HEK293 (cell line): Measurements from ENCODE around the gene ATXN10.

Experiments
- CTCF ChIA-PET: fragments of 350-600 bp; formaldehyde crosslinking; extraction: SDS; loops from one replicate; lab custom pipeline; 2021; ENCODE audit warnings: antibody characterized with exemption; lab: Yijun Ruan, JAX
- POLR2A ChIA-PET: fragments of 300-600 bp; formaldehyde crosslinking; extraction: SDS; loops from one replicate; lab custom pipeline; 2020; ENCODE audit warnings: antibody characterized with exemption, inconsistent platforms; lab: Yijun Ruan, JAX
- H3K27ac ChIP-seq: fragments of 200-500 bp; sonication (Bioruptor generic); 2 replicates; pipeline ENCODE4 v1.5.1; 2014; ENCODE audit warnings: low read depth, low read length, control low read depth, inconsistent platforms; ENCODE audit errors: extremely low read depth
- H3K36me3 ChIP-seq, 2 experiments: fragments of 200-500 bp in 1 of 2; sonication (Bioruptor generic) in 1 of 2; 1 replicate in 1 of 2; 2 replicates in 1 of 2; pipeline ENCODE4 v1.5.1; 2014 to 2017; ENCODE audit warnings: inconsistent platforms in 2 of 2, low read length in 2 of 2; ENCODE audit not compliant: control insufficient read depth in 2 of 2, insufficient read depth in 1 of 2
- H3K4me1 ChIP-seq: fragments of 200-500 bp; sonication (Bioruptor generic); 2 replicates; pipeline ENCODE4 v1.5.1; 2014; ENCODE audit warnings: mild to moderate bottlenecking, low read length, inconsistent platforms; ENCODE audit not compliant: control insufficient read depth, insufficient read depth
- H3K4me3 ChIP-seq: 2 replicates; pipeline ENCODE4 v1.5.1; 2011; ENCODE audit warnings: low read depth, mild to moderate bottlenecking, control low read depth, low read length, moderate library complexity
- H3K9me3 ChIP-seq: fragments of 200-500 bp; sonication (Bioruptor generic); 2 replicates; pipeline ENCODE4 v1.5.1; 2014; ENCODE audit warnings: low read depth, low read length, inconsistent platforms; ENCODE audit not compliant: control insufficient read depth, insufficient read depth
- KLF8 ChIP-seq: fragments of 450-650 bp; formaldehyde crosslinking; IDR thresholded peaks from 2 replicates; pipeline ENCODE4 v1.5.1; 2016; ENCODE audit warnings: missing biosample characterization, missing genetic modification characterization
- PRDM6 ChIP-seq: fragments of 450-650 bp; formaldehyde crosslinking; IDR thresholded peaks from 2 replicates; pipeline ENCODE4 v1.5.1; 2017; ENCODE audit warnings: missing biosample characterization, missing genetic modification characterization
- WT1 ChIP-seq: fragments of 450-650 bp; formaldehyde crosslinking; IDR thresholded peaks from 2 replicates; pipeline ENCODE4 v1.5.1; 2016; ENCODE audit warnings: missing biosample characterization, missing genetic modification characterization
- ZBTB20 ChIP-seq: fragments of 450-650 bp; formaldehyde crosslinking; IDR thresholded peaks from 2 replicates; pipeline ENCODE4 v1.5.1; 2016; ENCODE audit warnings: missing biosample characterization, missing genetic modification characterization
- ZBTB49 ChIP-seq: fragments of 450-650 bp; formaldehyde crosslinking; IDR thresholded peaks from 2 replicates; pipeline ENCODE4 v1.5.1; 2016; ENCODE audit warnings: missing biosample characterization, missing genetic modification characterization, low read depth
- ZBTB6 ChIP-seq: fragments of 450-650 bp; formaldehyde crosslinking; IDR thresholded peaks from 2 replicates; pipeline ENCODE4 v1.5.1; 2017; ENCODE audit warnings: missing biosample characterization, missing genetic modification characterization
- ZFP3 ChIP-seq: fragments of 450-650 bp; formaldehyde crosslinking; IDR thresholded peaks from 2 replicates; pipeline ENCODE4 v1.5.1; 2016; ENCODE audit warnings: low read depth, missing biosample characterization, missing genetic modification characterization
- ZNF184 ChIP-seq: fragments of 450-650 bp; IDR thresholded peaks from 2 replicates; pipeline ENCODE4 v1.5.1; 2018; ENCODE audit warnings: missing biosample characterization, mild to moderate bottlenecking, missing genetic modification characterization
- ZNF214 ChIP-seq: fragments of 450-650 bp; formaldehyde crosslinking; IDR thresholded peaks from 2 replicates; pipeline ENCODE4 v1.5.1; 2017; ENCODE audit warnings: missing biosample characterization, mild to moderate bottlenecking, missing genetic modification characterization, borderline replicate concordance
- ZNF221 ChIP-seq: fragments of 450-650 bp; formaldehyde crosslinking; IDR thresholded peaks from 2 replicates; pipeline ENCODE4 v1.5.1; 2017; ENCODE audit warnings: missing biosample characterization, missing genetic modification characterization, borderline replicate concordance
- ZNF341 ChIP-seq: fragments of 450-650 bp; formaldehyde crosslinking; IDR thresholded peaks from 2 replicates; pipeline ENCODE4; 2016; ENCODE audit warnings: low read depth, missing biosample characterization, missing genetic modification characterization
- ZNF366 ChIP-seq: fragments of 450-650 bp; formaldehyde crosslinking; conservative IDR thresholded peaks from 2 replicates; pipeline ENCODE4 v1.5.1; 2016; ENCODE audit warnings: missing biosample characterization, missing genetic modification characterization
- ZNF37A ChIP-seq: fragments of 450-650 bp; IDR thresholded peaks from 2 replicates; pipeline ENCODE4 v1.5.1; 2018; ENCODE audit warnings: missing biosample characterization, missing genetic modification characterization
- ZNF416 ChIP-seq: fragments of 450-650 bp; formaldehyde crosslinking; IDR thresholded peaks from 2 replicates; pipeline ENCODE4 v1.5.1; 2016; ENCODE audit warnings: missing biosample characterization, missing genetic modification characterization
- ZNF449 ChIP-seq: fragments of 450-650 bp; formaldehyde crosslinking; IDR thresholded peaks from 2 replicates; pipeline ENCODE4 v1.5.1; 2017; ENCODE audit warnings: missing biosample characterization, mild to moderate bottlenecking, missing genetic modification characterization, moderate library complexity
- ZNF501 ChIP-seq: fragments of 450-650 bp; formaldehyde crosslinking; IDR thresholded peaks from 2 replicates; pipeline ENCODE4 v1.5.1; 2016; ENCODE audit warnings: missing biosample characterization, missing genetic modification characterization
- ZNF513 ChIP-seq: fragments of 450-650 bp; IDR thresholded peaks from 2 replicates; pipeline ENCODE4 v1.5.1; 2018; ENCODE audit warnings: missing biosample characterization, missing genetic modification characterization
- ZNF571 ChIP-seq: fragments of 450-650 bp; formaldehyde crosslinking; IDR thresholded peaks from 2 replicates; pipeline ENCODE4 v1.5.0; 2017; ENCODE audit warnings: missing biosample characterization, missing genetic modification characterization
- ZNF580 ChIP-seq: fragments of 450-650 bp; formaldehyde crosslinking; IDR thresholded peaks from 2 replicates; pipeline ENCODE4 v1.5.1; 2016; ENCODE audit warnings: missing biosample characterization, missing genetic modification characterization
- ZNF600 ChIP-seq: fragments of 450-650 bp; formaldehyde crosslinking; IDR thresholded peaks from 2 replicates; pipeline ENCODE4 v1.5.1; 2016; ENCODE audit warnings: missing biosample characterization, missing genetic modification characterization
- ZNF645 ChIP-seq: fragments of 450-650 bp; formaldehyde crosslinking; IDR thresholded peaks from 2 replicates; pipeline ENCODE4; 2016; ENCODE audit warnings: missing biosample characterization, missing genetic modification characterization
- ZSCAN30 ChIP-seq: fragments of 450-650 bp; IDR thresholded peaks from 2 replicates; pipeline ENCODE4 v1.5.1; 2018; ENCODE audit warnings: missing biosample characterization, mild to moderate bottlenecking, missing genetic modification characterization, moderate library complexity
- ZXDB ChIP-seq: fragments of 450-650 bp; formaldehyde crosslinking; IDR thresholded peaks from 2 replicates; pipeline ENCODE4 v1.5.1; 2016; ENCODE audit warnings: missing biosample characterization, missing genetic modification characterization

Gene ATXN10

GRCh38 chr22:45812910-45813309, 141.3 kb downstream of the ATXN10 start:
- ChIA-PET POLR2A (interaction anchor here (0.6 kb wide), 1 partner anchor 334 kb away, joined by 5 read pairs; no protein-coding TSS in a partner anchor), CTCF (interaction anchor here (0.7 to 1.6 kb wide), 2 partner anchors 50 to 235 kb away, joined by 3 read pairs; no protein-coding TSS in a partner anchor)
- Histone ChIP-seq H3K27ac (no peak overlapping the region), H3K4me1 (no peaks in the 10 kb centered on the region), H3K4me3 (no peak overlapping the region), H3K36me3 (peaks cover 0 to 52% of the 10 kb centered on the region in 2 experiments), H3K9me3 (no peaks in the 10 kb centered on the region)
- TF ChIP-seq ZNF600 (tag by site-specific recombination): no peak
- TF ChIP-seq ZBTB20 (tag by site-specific recombination): no peak
- TF ChIP-seq ZBTB49 (tag by site-specific recombination): no peak
- TF ChIP-seq ZXDB: no peak
- no peak for TF ChIP-seq ZNF645
- no peak for TF ChIP-seq ZNF513 (tag by site-specific recombination)
- no peak for TF ChIP-seq ZNF214 (tag by site-specific recombination)
- TF ChIP-seq ZFP3: no peak
- TF ChIP-seq ZNF416: no peak
- no peak for TF ChIP-seq ZNF341 (tag by site-specific recombination)
- TF ChIP-seq ZNF449 (tag by site-specific recombination): no peak
- TF ChIP-seq ZNF221: no peak
- TF ChIP-seq ZNF571 (tag by site-specific recombination): no peak
- TF ChIP-seq WT1 (tag by site-specific recombination): no peak
- no peak for TF ChIP-seq ZNF366 (tag by site-specific recombination)
- no peak for TF ChIP-seq ZSCAN30 (tag by site-specific recombination)
- TF ChIP-seq ZNF184: no peak
- TF ChIP-seq ZNF580 (tag by site-specific recombination): no peak

GRCh38 chr22:45814198-45814597, 142.6 kb downstream of the ATXN10 start:
- no peaks in the 10 kb centered on the region for H3K4me1 ChIP-seq
- peaks cover 0 to 48% of the 10 kb centered on the region in 2 experiments for H3K36me3 ChIP-seq
- TF ChIP-seq ZNF37A (no peak), ZBTB6 (no peak), PRDM6 (tag by site-specific recombination) (no peak), KLF8 (tag by site-specific recombination) (no peak), ZNF501 (tag by site-specific recombination) (no peak), ZNF449 (tag by site-specific recombination) (no peak)
- ChIA-PET POLR2A (no interaction called here), CTCF (interaction anchor here (1.6 kb wide), 1 partner anchor 49 kb away, joined by 3 read pairs; no protein-coding TSS in a partner anchor)
- H3K9me3 ChIP-seq: no peaks in the 10 kb centered on the region
- H3K27ac ChIP-seq: no peak overlapping the region
- H3K4me3 ChIP-seq: no peak overlapping the region
